MM.1S (cell line): ENCODE measurements around the gene HSPA9.

Experiments
- DNase-seq: peaks from one replicate; pipeline ENCODE4 v3.0.0-alpha.2; 2015
- H2AFZ ChIP-seq: fragments of 300-600 bp; sonication (generic); 2 replicates; pipeline ENCODE4 v1.6.0; 2016; ENCODE audit warnings: antibody characterized with exemption, low read length
- H3F3A ChIP-seq: fragments of 300-600 bp; sonication (generic); 2 replicates; pipeline ENCODE4 v1.6.1; 2016; ENCODE audit warnings: mild to moderate bottlenecking, antibody characterized with exemption, low read length, moderate library complexity, mixed read lengths; ENCODE audit not compliant: insufficient read depth
- H3K27ac ChIP-seq: fragments of 300-600 bp; sonication (generic); 2 replicates; pipeline ENCODE4 v1.5.1; 2016; ENCODE audit warnings: mild to moderate bottlenecking, low read length
- H3K27me3 ChIP-seq: fragments of 300-600 bp; sonication (generic); replicated peaks from 2 replicates; pipeline ENCODE4 v1.6.0; 2016; ENCODE audit warnings: low read length; ENCODE audit not compliant: insufficient read depth
- H3K36me3 ChIP-seq: fragments of 300-600 bp; sonication (generic); replicated peaks from 2 replicates; pipeline ENCODE4 v1.6.1; 2016; ENCODE audit warnings: mild to moderate bottlenecking, low read length, mixed read lengths; ENCODE audit not compliant: insufficient read depth
- H3K4me1 ChIP-seq: fragments of 300-600 bp; sonication (generic); 2 replicates; pipeline ENCODE4 v1.6.1; 2016; ENCODE audit warnings: low read length, mixed read lengths
- H3K4me2 ChIP-seq: fragments of 300-600 bp; sonication (generic); 2 replicates; pipeline ENCODE4 v1.6.0; 2016; ENCODE audit warnings: low read depth, low read length
- H3K4me3 ChIP-seq: fragments of 300-600 bp; sonication (generic); 2 replicates; pipeline ENCODE4 v1.5.1; 2016; ENCODE audit warnings: low read length, mixed read lengths
- H3K79me2 ChIP-seq: fragments of 300-600 bp; sonication (generic); 2 replicates; pipeline ENCODE4 v1.6.1; 2016; ENCODE audit warnings: mixed run types, low read length, mixed read lengths
- H3K9ac ChIP-seq: fragments of 300-600 bp; sonication (generic); 2 replicates; pipeline ENCODE4 v1.6.1; 2016; ENCODE audit warnings: low read length, mixed read lengths
- H3K9me2 ChIP-seq: fragments of 300-600 bp; sonication (generic); replicated peaks from 2 replicates; pipeline ENCODE4 v1.6.1; 2016; ENCODE audit warnings: mild to moderate bottlenecking, low read length, mixed read lengths; ENCODE audit not compliant: insufficient read depth
- H3K9me3 ChIP-seq: fragments of 300-600 bp; sonication (generic); replicated peaks from 2 replicates; pipeline ENCODE4 v1.6.1; 2016; ENCODE audit warnings: mild to moderate bottlenecking, low read length, mixed read lengths; ENCODE audit not compliant: insufficient read depth
- H4K20me1 ChIP-seq: fragments of 300-600 bp; sonication (generic); 2 replicates; pipeline ENCODE4 v1.6.1; 2016; ENCODE audit warnings: mild to moderate bottlenecking, low read length, moderate library complexity, mixed read lengths; ENCODE audit not compliant: insufficient read depth
- CTCF ChIP-seq: fragments of 300-600 bp; sonication (generic); IDR thresholded peaks from 2 replicates; pipeline ENCODE4 v1.5.1; 2016; ENCODE audit warnings: antibody characterized with exemption, low read length, mixed read lengths
- EZH2 ChIP-seq: fragments of 300-600 bp; sonication (generic); optimal IDR thresholded peaks from 2 replicates; pipeline ENCODE3; 2017; ENCODE audit warnings: low read depth, mild to moderate bottlenecking, antibody characterized with exemption, low read length, mixed read lengths
- EZH2phosphoT487 ChIP-seq: fragments of 300-600 bp; sonication (generic); IDR thresholded peaks from 2 replicates; pipeline ENCODE4 v1.6.1; 2018; ENCODE audit warnings: antibody characterized with exemption, low read length

HSPA9 gene

GRCh38 chr5:138564242-138564641 is 11.0 kb downstream of the HSPA9 start:
- DNase-seq, result no peak
- H3F3A ChIP-seq, result peaks cover 7% of the 10 kb centered on the region
- 0 out of 2 replicates have a peak, but pooled peaks cover 4% of the 10 kb centered on the region for H3K4me1 ChIP-seq
- H3K4me2 ChIP-seq, result no peak overlapping the region
- H3K9ac ChIP-seq, result no peak overlapping the region
- no peaks in the 10 kb centered on the region for H3K27me3 ChIP-seq
- no peaks in the 10 kb centered on the region for H3K9me2 ChIP-seq
- peaks cover 55% of the 10 kb centered on the region for H3K36me3 ChIP-seq
- no peak overlapping the region for H2AFZ ChIP-seq
- H3K79me2 ChIP-seq, result peaks cover 94% of the 10 kb centered on the region
- H3K27ac ChIP-seq, result no peak overlapping the region
- no peaks in the 10 kb centered on the region for H3K9me3 ChIP-seq
- H4K20me1 ChIP-seq, result peaks cover 34% of the 10 kb centered on the region; the same call in 1 of the 2 replicates
- H3K4me3 ChIP-seq, result no peak overlapping the region
- TF ChIP-seq CTCF, result no peak
- TF ChIP-seq EZH2phosphoT487, result no peak
- no peak for TF ChIP-seq EZH2

- no peak overlapping the region for H3K4me3 ChIP-seq
- H3K9me3 ChIP-seq, result no peaks in the 10 kb centered on the region
- no peak for TF ChIP-seq EZH2
- no peak for TF ChIP-seq CTCF
- TF ChIP-seq EZH2phosphoT487, result no peak
- H3K9me2 ChIP-seq, result no peaks in the 10 kb centered on the region
- no peaks in the 10 kb centered on the region; the same call in 1 of the 2 replicates for H3F3A ChIP-seq
- peaks cover 30% of the 10 kb centered on the region; the same call in 1 of the 2 replicates for H4K20me1 ChIP-seq
- peaks cover 94% of the 10 kb centered on the region for H3K79me2 ChIP-seq
- H2AFZ ChIP-seq, result no peak overlapping the region
- H3K4me1 ChIP-seq, result 0 out of 2 replicates have a peak, but pooled peaks cover 4% of the 10 kb centered on the region
- H3K27me3 ChIP-seq, result no peaks in the 10 kb centered on the region
- no peak for DNase-seq
- H3K4me2 ChIP-seq, result no peak overlapping the region
- peaks cover 50% of the 10 kb centered on the region for H3K36me3 ChIP-seq
- no peak overlapping the region for H3K27ac ChIP-seq
- no peak overlapping the region for H3K9ac ChIP-seq
Measured at GRCh38 chr5:138563340-138564118, 11.7 kb downstream of the HSPA9 start.

- H3K4me1 ChIP-seq, result no peaks in the 10 kb centered on the region
- peaks cover 56% of the 10 kb centered on the region for H3K36me3 ChIP-seq
- no peak for TF ChIP-seq EZH2
- TF ChIP-seq CTCF, result no peak
- TF ChIP-seq EZH2phosphoT487, result no peak
- H3K9me2 ChIP-seq, result no peaks in the 10 kb centered on the region
- no peaks in the 10 kb centered on the region for H3K27me3 ChIP-seq
- H3F3A ChIP-seq, result peaks cover 20% of the 10 kb centered on the region; the same call in 1 of the 2 replicates
- no peak for DNase-seq
- H2AFZ ChIP-seq, result no peak overlapping the region
- H3K27ac ChIP-seq, result no peak overlapping the region
- H4K20me1 ChIP-seq, result peaks cover 25% of the 10 kb centered on the region; the same call in 1 of the 2 replicates
- H3K79me2 ChIP-seq, result peaks cover 87% of the 10 kb centered on the region
- no peaks in the 10 kb centered on the region for H3K9me3 ChIP-seq
- no peak overlapping the region for H3K9ac ChIP-seq
- H3K4me2 ChIP-seq, result no peak overlapping the region
- no peak overlapping the region for H3K4me3 ChIP-seq
Measured at GRCh38 chr5:138560971-138561370, 14.2 kb downstream of the HSPA9 start.
